ENCODE data around the gene DIAPH3.

Gene DIAPH3

GRCh38 chr13:59744747-59745391 is 418.9 kb downstream of the DIAPH3 start:
- peaks cover 6% of the 10 kb centered on the region for H3K4me1 Mint-ChIP-seq
- no peak for ATAC-seq
- H3K27ac Mint-ChIP-seq, result peak overlapping the region; percentile 8

GRCh38 chr13:59743195-59743594 is 420.5 kb downstream of the DIAPH3 start:
- Mint-ChIP-seq H3K27ac (no peak overlapping the region), H3K4me1 (peaks cover 6% of the 10 kb centered on the region), H3K4me3 (no peak overlapping the region), H3K36me3 (ENCODE audit: low read depth) (no peaks in the 10 kb centered on the region), H3K9me3 (no peaks in the 10 kb centered on the region), H3K27me3 (no peaks in the 10 kb centered on the region)
- ATAC-seq, result no peak
- no peak for DNase-seq

More at GRCh38 chr13:59744747-59745391, 418.9 kb downstream of the DIAPH3 start:
- Mint-ChIP-seq H3K4me3 (no peak overlapping the region), H3K27me3 (no peaks in the 10 kb centered on the region), H3K9me3 (no peaks in the 10 kb centered on the region), H3K36me3 (ENCODE audit: low read depth) (no peaks in the 10 kb centered on the region)
- DNase-seq, result no peak

GRCh38 chr13:59742467-59742866 is 421.3 kb downstream of the DIAPH3 start:
- Mint-ChIP-seq H3K36me3 (ENCODE audit: low read depth) (no peaks in the 10 kb centered on the region), H3K27ac (no peak overlapping the region), H3K4me1 (peaks cover 6% of the 10 kb centered on the region), H3K9me3 (no peaks in the 10 kb centered on the region), H3K4me3 (no peak overlapping the region), H3K27me3 (no peaks in the 10 kb centered on the region)
- DNase-seq (no peak), ATAC-seq (no peak)

- Mint-ChIP-seq H3K27ac (no peak overlapping the region), H3K36me3 (ENCODE audit: low read depth) (no peaks in the 10 kb centered on the region), H3K27me3 (no peaks in the 10 kb centered on the region), H3K9me3 (no peaks in the 10 kb centered on the region), H3K4me1 (no peaks in the 10 kb centered on the region), H3K4me3 (no peak overlapping the region)
- no peak for DNase-seq
- ATAC-seq, result no peak
Observed at GRCh38 chr13:59738921-59739320, 424.8 kb downstream of the DIAPH3 start.

GRCh38 chr13:59734393-59734792 is 429.3 kb downstream of the DIAPH3 start:
- Mint-ChIP-seq H3K27ac (no peak overlapping the region), H3K36me3 (ENCODE audit: low read depth) (no peaks in the 10 kb centered on the region), H3K4me1 (no peaks in the 10 kb centered on the region), H3K9me3 (no peaks in the 10 kb centered on the region), H3K27me3 (no peaks in the 10 kb centered on the region), H3K4me3 (no peak overlapping the region)
- ATAC-seq, result peak; percentile 24
- no peak for DNase-seq

GRCh38 chr13:59733744-59734143 is 430.0 kb downstream of the DIAPH3 start:
- no peaks in the 10 kb centered on the region for H3K4me1 Mint-ChIP-seq
- DNase-seq, result no peak
- no peaks in the 10 kb centered on the region for H3K36me3 Mint-ChIP-seq (ENCODE audit: low read depth)
- no peak overlapping the region for H3K27ac Mint-ChIP-seq
- ATAC-seq, result no peak
- no peaks in the 10 kb centered on the region for H3K27me3 Mint-ChIP-seq
- H3K9me3 Mint-ChIP-seq, result no peaks in the 10 kb centered on the region
- H3K4me3 Mint-ChIP-seq, result no peak overlapping the region

- no peak for DNase-seq
- Mint-ChIP-seq H3K27ac (no peak overlapping the region), H3K9me3 (no peaks in the 10 kb centered on the region), H3K4me1 (no peaks in the 10 kb centered on the region), H3K4me3 (no peak overlapping the region), H3K36me3 (ENCODE audit: low read depth) (no peaks in the 10 kb centered on the region), H3K27me3 (no peaks in the 10 kb centered on the region)
- no peak for ATAC-seq
Observed at GRCh38 chr13:59730026-59730425, 433.7 kb downstream of the DIAPH3 start.

- no peaks in the 10 kb centered on the region for H3K4me1 Mint-ChIP-seq
- H3K9me3 Mint-ChIP-seq, result no peaks in the 10 kb centered on the region
- no peaks in the 10 kb centered on the region for H3K27me3 Mint-ChIP-seq
- DNase-seq (no peak), ATAC-seq (no peak)
- H3K36me3 Mint-ChIP-seq (ENCODE audit: low read depth), result no peaks in the 10 kb centered on the region
- no peak overlapping the region for H3K4me3 Mint-ChIP-seq
- no peak overlapping the region for H3K27ac Mint-ChIP-seq
Observed at GRCh38 chr13:59728896-59729545, 434.7 kb downstream of the DIAPH3 start.

- no peaks in the 10 kb centered on the region for H3K9me3 Mint-ChIP-seq
- no peak for DNase-seq
- H3K4me1 Mint-ChIP-seq, result peaks cover 8% of the 10 kb centered on the region
- no peak overlapping the region for H3K4me3 Mint-ChIP-seq
- no peak overlapping the region for H3K27ac Mint-ChIP-seq
- no peaks in the 10 kb centered on the region for H3K27me3 Mint-ChIP-seq
- ATAC-seq, result no peak
- H3K36me3 Mint-ChIP-seq (ENCODE audit: low read depth), result no peaks in the 10 kb centered on the region
Observed at GRCh38 chr13:59721926-59722910, 441.5 kb downstream of the DIAPH3 start.

- H3K9me3 Mint-ChIP-seq, result no peaks in the 10 kb centered on the region
- H3K4me1 Mint-ChIP-seq, result no peaks in the 10 kb centered on the region
- ATAC-seq, result no peak
- no peaks in the 10 kb centered on the region for H3K27me3 Mint-ChIP-seq
- H3K4me3 Mint-ChIP-seq, result no peak overlapping the region
- H3K27ac Mint-ChIP-seq, result no peak overlapping the region
- no peaks in the 10 kb centered on the region for H3K36me3 Mint-ChIP-seq (ENCODE audit: low read depth)
- DNase-seq, result no peak
Observed at GRCh38 chr13:59715611-59716010, 448.1 kb downstream of the DIAPH3 start.

- H3K27me3 Mint-ChIP-seq, result no peaks in the 10 kb centered on the region
- no peak overlapping the region for H3K4me3 Mint-ChIP-seq
- H3K36me3 Mint-ChIP-seq (ENCODE audit: low read depth), result no peaks in the 10 kb centered on the region
- ATAC-seq, result no peak
- no peak for DNase-seq
- no peaks in the 10 kb centered on the region for H3K4me1 Mint-ChIP-seq
- no peaks in the 10 kb centered on the region for H3K9me3 Mint-ChIP-seq
- H3K27ac Mint-ChIP-seq, result no peak overlapping the region
Observed at GRCh38 chr13:59710996-59711701, 452.6 kb downstream of the DIAPH3 start.

- Mint-ChIP-seq H3K36me3 (ENCODE audit: low read depth) (no peaks in the 10 kb centered on the region), H3K4me1 (no peaks in the 10 kb centered on the region), H3K27me3 (no peaks in the 10 kb centered on the region), H3K9me3 (no peaks in the 10 kb centered on the region), H3K27ac (no peak overlapping the region), H3K4me3 (no peak overlapping the region)
- DNase-seq, result no peak
- no peak for ATAC-seq
Observed at GRCh38 chr13:59710416-59710815, 453.3 kb downstream of the DIAPH3 start.

GRCh38 chr13:59706101-59706976 is 457.4 kb downstream of the DIAPH3 start:
- no peak for DNase-seq
- H3K4me1 Mint-ChIP-seq, result no peaks in the 10 kb centered on the region
- H3K9me3 Mint-ChIP-seq, result no peaks in the 10 kb centered on the region
- H3K27ac Mint-ChIP-seq, result no peak overlapping the region
- H3K27me3 Mint-ChIP-seq, result no peaks in the 10 kb centered on the region
- no peaks in the 10 kb centered on the region for H3K36me3 Mint-ChIP-seq (ENCODE audit: low read depth)
- ATAC-seq, result no peak
- no peak overlapping the region for H3K4me3 Mint-ChIP-seq

All from activated naive CD8-positive, alpha-beta T cell treated with anti-CD3 and anti-CD28 coated beads, Interleukin-2, amount 50 U/mL, for 24 hours (primary cell).